HCT116 (cell line): ENCODE results near the gene E2F1. TPM values are rescaled to one million over a fixed set of nuclear protein-coding genes. Genes with fewer than 3 reads are reported as not detected.

Experiments
- ATAC-seq: fragments of 200-7000 bp; cut with Tn5 transposase; 2 replicates; pipeline ENCODE4 v1.9.1; 2020; ENCODE audit warnings: mild to moderate bottlenecking, moderate library complexity
- BruUV-seq: library from RNA; stranded (reverse); fragments of 400-500 nt; replicated peaks from 2 replicates; lab custom pipeline; 2021; lab: Mats Ljungman, UMichigan
- CTCF ChIA-PET: fragments of 300-600 bp; sonication (Branson Sonifier 250); formaldehyde crosslinking; loops from one replicate; lab custom pipeline; 2021; ENCODE audit warnings: antibody characterized with exemption; lab: Charles Lee
- POLR2A ChIA-PET: fragments of 300-600, 350-600 bp; sonication (Branson Sonifier 250); formaldehyde crosslinking; loops from one replicate; lab custom pipeline; 2021; ENCODE audit warnings: antibody characterized with exemption; lab: Charles Lee
- RAD21 ChIA-PET, 2 experiments: fragments of 300-600 bp; sonication (Branson Sonifier 250); formaldehyde crosslinking; loops; one replicate each; lab custom pipeline; 2023; ENCODE audit warnings: low total read pairs in 2 of 2; ENCODE audit not compliant: uncharacterized antibody in 2 of 2, unreplicated experiment in 2 of 2, low non-redundant PET in 1 of 2; lab: Charles Lee
- DNase-seq: peaks from one replicate; pipeline ENCODE4 v3.0.0-alpha.2; 2010; ENCODE audit warnings: low read depth, low spot score
- H2AFZ ChIP-seq: fragments of 200-600 bp; shearing (Covaris generic), sonication (generic); 2 replicates; pipeline ENCODE4 v1.6.1; 2017; ENCODE audit warnings: low read depth, mixed run types, mixed read lengths, antibody characterized with exemption, low read length; ENCODE audit not compliant: poor library complexity, severe bottlenecking
- H3K27ac ChIP-seq: 2 replicates; pipeline ENCODE4 v1.5.1; 2012; ENCODE audit warnings: low read depth, low read length
- H3K27me3 ChIP-seq: fragments of 200-600 bp; sonication (generic); 2 replicates; pipeline ENCODE4 v1.6.1; 2016; ENCODE audit warnings: mixed run types, low read length, mixed read lengths; ENCODE audit not compliant: insufficient read depth
- H3K36me3 ChIP-seq, 2 experiments: fragments of 200-500 bp in 1 of 2; fragments of 200-600 bp in 1 of 2; sonication (Bioruptor generic) in 1 of 2; sonication (generic) in 1 of 2; 2 replicates each; pipeline versions ENCODE4 v1.5.1 to v1.6.1; 2014 to 2016; ENCODE audit warnings: low read length in 2 of 2, inconsistent platforms in 1 of 2, mixed read lengths in 1 of 2, mixed run types in 1 of 2; ENCODE audit not compliant: insufficient read depth in 2 of 2, control insufficient read depth in 1 of 2
- H3K4me1 ChIP-seq, 2 experiments: fragments of 200-600 bp in 1 of 2; sonication (generic) in 1 of 2; 2 replicates each; pipeline versions ENCODE4 v1.5.1 to v1.6.1; 2012 to 2017; ENCODE audit warnings: low read length in 2 of 2, inconsistent platforms in 1 of 2, mild to moderate bottlenecking in 1 of 2, mixed read lengths in 1 of 2, mixed run types in 1 of 2, moderate library complexity in 1 of 2; ENCODE audit not compliant: insufficient read depth in 2 of 2, control insufficient read depth in 1 of 2
- H3K4me2 ChIP-seq: fragments of 200-600 bp; sonication (generic); 2 replicates; pipeline ENCODE4 v1.6.1; 2017; ENCODE audit warnings: mixed run types, low read length, mixed read lengths
- H3K4me3 ChIP-seq, 2 experiments: fragments of 200-600 bp in 1 of 2; sonication (generic) in 1 of 2; replicated peaks in 1 of 2; 2 replicates each; pipeline ENCODE4 v1.5.1; 2011 to 2016; ENCODE audit warnings: low read length in 2 of 2, control low read depth in 1 of 2, low read depth in 1 of 2, mild to moderate bottlenecking in 1 of 2, mixed read lengths in 1 of 2, mixed run types in 1 of 2
- H3K79me2 ChIP-seq: fragments of 200-600 bp; sonication (generic); 2 replicates; pipeline ENCODE4 v1.6.1; 2017; ENCODE audit warnings: mild to moderate bottlenecking, mixed run types, low read length, moderate library complexity, mixed read lengths; ENCODE audit not compliant: insufficient read depth
- H3K9ac ChIP-seq: fragments of 200-600 bp; sonication (generic); 2 replicates; pipeline ENCODE4 v1.6.1; 2016; ENCODE audit warnings: low read length, mixed read lengths
- H3K9me2 ChIP-seq: fragments of 200-600 bp; sonication (generic), shearing (Covaris generic); 2 replicates; pipeline ENCODE4 v1.6.1; 2017; ENCODE audit warnings: mixed run types, mild to moderate bottlenecking, moderate library complexity; ENCODE audit not compliant: insufficient read depth
- H3K9me3 ChIP-seq, 2 experiments: fragments of 200-500 bp in 1 of 2; fragments of 200-600 bp in 1 of 2; sonication (Bioruptor generic) in 1 of 2; sonication (generic) in 1 of 2; 2 replicates each; pipeline ENCODE4 v1.6.1; 2014 to 2017; ENCODE audit warnings: low read length in 2 of 2, mixed read lengths in 2 of 2, inconsistent platforms in 1 of 2, low read depth in 1 of 2, mild to moderate bottlenecking in 1 of 2, mixed run types in 1 of 2, moderate library complexity in 1 of 2; ENCODE audit not compliant: control insufficient read depth in 1 of 2, insufficient read depth in 1 of 2
- H4K20me1 ChIP-seq: fragments of 200-600 bp; sonication (generic), shearing (Covaris generic); 2 replicates; pipeline ENCODE4 v1.6.1; 2017; ENCODE audit warnings: mixed run types, mild to moderate bottlenecking, moderate library complexity; ENCODE audit not compliant: insufficient read depth
- EGR1 ChIP-seq: IDR thresholded peaks from 2 replicates; pipeline ENCODE4 v1.6.1; 2012; ENCODE audit warnings: low read depth
- EZH2phosphoT487 ChIP-seq: fragments of 200-600 bp; IDR thresholded peaks from 2 replicates; pipeline ENCODE4 v1.6.1; 2018; ENCODE audit warnings: antibody characterized with exemption, borderline replicate concordance
- FOSL1 ChIP-seq: IDR thresholded peaks from 2 replicates; pipeline ENCODE4 v1.6.1; 2012; ENCODE audit warnings: low read depth
- JUND ChIP-seq: IDR thresholded peaks from 2 replicates; pipeline ENCODE4 v1.6.1; 2012
- POLR2A ChIP-seq: IDR thresholded peaks from 2 replicates; pipeline ENCODE4 v1.7.0; 2011; ENCODE audit warnings: borderline replicate concordance; ENCODE audit not compliant: insufficient read depth, insufficient read length; ENCODE audit errors: extremely low read depth
- POLR2AphosphoS5 ChIP-seq: IDR thresholded peaks from 2 replicates; pipeline ENCODE4 v1.6.1; 2011; ENCODE audit warnings: mild to moderate bottlenecking, low read depth, low read length, moderate library complexity
- RAD21 ChIP-seq: IDR thresholded peaks from 2 replicates; pipeline ENCODE4 v1.6.1; 2012; ENCODE audit warnings: low read depth, mild to moderate bottlenecking
- SP1 ChIP-seq: IDR thresholded peaks from 2 replicates; pipeline ENCODE4 v1.6.1; 2012; ENCODE audit warnings: low read depth
- SRF ChIP-seq: IDR thresholded peaks from 2 replicates; pipeline ENCODE4 v1.6.1; 2012; ENCODE audit warnings: low read depth
- TCF7L2 ChIP-seq: IDR thresholded peaks from 2 replicates; pipeline ENCODE4 v1.7.0; 2011; ENCODE audit warnings: borderline replicate concordance, inconsistent platforms; ENCODE audit not compliant: insufficient read depth, insufficient read length; ENCODE audit errors: extremely low read depth
- YY1 ChIP-seq: IDR thresholded peaks from 2 replicates; pipeline ENCODE4 v1.6.1; 2011; ENCODE audit warnings: low read length, low read depth, moderate library complexity, mild to moderate bottlenecking; ENCODE audit not compliant: insufficient replicate concordance; ENCODE audit errors: extremely low read depth
- ZFX ChIP-seq: fragments of 450-650 bp; IDR thresholded peaks from 2 replicates; pipeline ENCODE4 v1.6.1; 2017
- intact Hi-C: fragments of 100-400 bp; cut with micrococcal nuclease; formaldehyde crosslinking; loops from 2 replicates; pipeline ENCODE4 v1.10.0; 2022
- total RNA-seq: library from RNA; stranded (reverse); gene quantifications from one replicate; pipeline ENCODE4 v1.2.1, GENCODE V29; 2021; ENCODE audit not compliant: unreplicated experiment
- TF ChIP-seq, protein P1 (sequence below): IDR thresholded peaks from 2 replicates; pipeline ENCODE4 v1.6.1; 2012; ENCODE audit warnings: low read depth

The E2F1 gene
- total RNA-seq, 1 experiment from 2014 or later: 30.9 TPM

DNA sequence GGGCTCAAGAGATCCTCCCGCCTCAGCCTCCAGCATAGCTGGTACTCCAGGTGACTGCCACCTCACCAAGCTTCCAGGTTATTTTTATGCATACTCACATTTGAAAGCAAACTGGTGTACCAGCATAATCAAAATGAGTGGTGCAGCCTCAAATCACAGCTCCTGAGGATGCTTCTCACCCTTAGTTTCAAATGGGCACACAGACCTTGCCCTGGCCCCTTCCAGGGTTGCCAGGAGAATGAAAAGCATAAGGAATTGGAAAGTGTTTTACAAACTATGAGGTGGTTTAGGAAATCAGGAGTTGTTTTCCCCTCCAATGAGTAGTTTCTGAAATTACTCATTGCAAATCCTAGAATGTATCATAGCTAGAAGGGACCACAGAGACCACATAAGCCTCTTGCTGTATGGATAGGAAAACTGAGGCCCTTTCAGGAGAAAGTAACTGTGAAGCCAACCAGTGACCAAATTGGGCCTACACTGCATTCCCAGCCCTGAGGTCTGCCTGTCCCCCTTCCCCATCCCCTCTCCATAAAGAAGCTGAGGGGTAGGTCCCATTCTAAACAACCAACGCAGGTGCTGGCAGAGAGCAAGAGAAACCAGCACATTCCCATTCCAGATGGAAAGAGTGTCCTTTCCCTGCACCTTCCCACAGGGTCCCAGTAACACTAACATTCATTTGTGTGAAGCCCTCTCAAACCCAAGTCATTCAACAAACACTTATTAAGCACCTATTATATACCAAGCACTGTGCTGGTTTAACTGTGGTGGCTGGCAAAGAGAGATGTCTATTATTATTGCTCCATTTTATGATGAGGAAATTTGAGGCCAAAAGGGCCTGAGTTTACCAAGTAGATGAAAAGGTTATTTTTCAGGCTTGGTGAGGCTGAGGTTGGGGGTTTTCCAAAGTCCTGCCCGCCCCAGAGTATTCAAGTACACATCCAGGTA lies 2.1 kb upstream of the E2F1 start:
- no peak overlapping the region for H3K9ac ChIP-seq

More for the DNA sequence above, 2.1 kb upstream of the E2F1 start:
- no TSS peak for BruUV-seq
- ChIA-PET RAD21 (no interaction called here), CTCF (no interaction called here), POLR2A (no interaction called here)
- Histone ChIP-seq H3K27me3 (no peaks in the 10 kb centered on the region), H3K36me3 (no peaks in the 10 kb centered on the region), H3K9me3 (no peaks in the 10 kb centered on the region), H3K4me1 (peaks cover 13 to 35% of the 10 kb centered on the region in 2 experiments), H3K27ac (no peak overlapping the region), H4K20me1 (no peaks in the 10 kb centered on the region), H2AFZ (no peak overlapping the region), H3K9me2 (no peaks in the 10 kb centered on the region), H3K79me2 (peaks cover 23% of the 10 kb centered on the region), H3K4me2 (no peak overlapping the region), H3K4me3 (no peak overlapping the region)
- DNase-seq (no peak), ATAC-seq (no peak)
- TF ChIP-seq FOSL1: no peak
- TF ChIP-seq TCF7L2: no peak
- TF ChIP-seq POLR2A: no peak
- no peak for TF ChIP-seq SRF
- TF ChIP-seq SP1: no peak
- no peak for TF ChIP-seq JUND
- no peak for TF ChIP-seq POLR2AphosphoS5
- TF ChIP-seq YY1: no peak
- TF ChIP-seq, protein P1, sequence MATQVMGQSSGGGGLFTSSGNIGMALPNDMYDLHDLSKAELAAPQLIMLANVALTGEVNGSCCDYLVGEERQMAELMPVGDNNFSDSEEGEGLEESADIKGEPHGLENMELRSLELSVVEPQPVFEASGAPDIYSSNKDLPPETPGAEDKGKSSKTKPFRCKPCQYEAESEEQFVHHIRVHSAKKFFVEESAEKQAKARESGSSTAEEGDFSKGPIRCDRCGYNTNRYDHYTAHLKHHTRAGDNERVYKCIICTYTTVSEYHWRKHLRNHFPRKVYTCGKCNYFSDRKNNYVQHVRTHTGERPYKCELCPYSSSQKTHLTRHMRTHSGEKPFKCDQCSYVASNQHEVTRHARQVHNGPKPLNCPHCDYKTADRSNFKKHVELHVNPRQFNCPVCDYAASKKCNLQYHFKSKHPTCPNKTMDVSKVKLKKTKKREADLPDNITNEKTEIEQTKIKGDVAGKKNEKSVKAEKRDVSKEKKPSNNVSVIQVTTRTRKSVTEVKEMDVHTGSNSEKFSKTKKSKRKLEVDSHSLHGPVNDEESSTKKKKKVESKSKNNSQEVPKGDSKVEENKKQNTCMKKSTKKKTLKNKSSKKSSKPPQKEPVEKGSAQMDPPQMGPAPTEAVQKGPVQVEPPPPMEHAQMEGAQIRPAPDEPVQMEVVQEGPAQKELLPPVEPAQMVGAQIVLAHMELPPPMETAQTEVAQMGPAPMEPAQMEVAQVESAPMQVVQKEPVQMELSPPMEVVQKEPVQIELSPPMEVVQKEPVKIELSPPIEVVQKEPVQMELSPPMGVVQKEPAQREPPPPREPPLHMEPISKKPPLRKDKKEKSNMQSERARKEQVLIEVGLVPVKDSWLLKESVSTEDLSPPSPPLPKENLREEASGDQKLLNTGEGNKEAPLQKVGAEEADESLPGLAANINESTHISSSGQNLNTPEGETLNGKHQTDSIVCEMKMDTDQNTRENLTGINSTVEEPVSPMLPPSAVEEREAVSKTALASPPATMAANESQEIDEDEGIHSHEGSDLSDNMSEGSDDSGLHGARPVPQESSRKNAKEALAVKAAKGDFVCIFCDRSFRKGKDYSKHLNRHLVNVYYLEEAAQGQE: no peak
- no peak for TF ChIP-seq ZFX
- TF ChIP-seq EGR1: no peak
- TF ChIP-seq RAD21: no peak
- TF ChIP-seq EZH2phosphoT487: no peak
- intact Hi-C loops: no loop called here
